ENCODE results near the gene CA12. TPM values are rescaled to one million over a fixed set of nuclear protein-coding genes. Genes with fewer than 3 reads are reported as not detected.

The CA12 gene
- total and polyA plus RNA-seq, 10 of the 15 experiments (the other 5 are each of a cell fraction or from before 2014, with no cell fraction given): 0.03 to 0.10 TPM; not detected in 8

DNA sequence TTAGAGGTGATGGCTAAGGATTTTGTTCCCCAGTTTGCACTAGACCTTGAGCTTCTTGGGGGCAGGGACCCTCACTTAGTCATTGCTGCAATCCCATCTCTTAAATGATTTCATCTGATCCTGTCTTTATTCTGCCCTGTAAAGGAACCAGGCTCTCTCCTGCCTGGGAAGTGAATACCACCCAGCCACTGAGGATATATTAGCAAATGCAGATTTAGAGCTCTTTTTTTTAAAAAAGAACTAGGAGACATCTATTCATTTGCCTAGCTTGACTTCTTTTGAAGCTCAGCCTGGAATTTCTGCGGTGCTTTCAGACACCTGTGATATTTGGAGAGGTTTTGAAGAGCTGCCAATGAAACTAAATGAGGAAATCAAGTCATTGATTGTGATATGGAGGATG lies 41.8 kb downstream of the CA12 start:
- H3K79me2 ChIP-seq (ENCODE audit: control insufficient read depth, insufficient read depth, low read length): no peaks in the 10 kb centered on the region
- H4K20me1 ChIP-seq (ENCODE audit: control insufficient read depth, insufficient read depth): no peaks in the 10 kb centered on the region
- H3K36me3 ChIP-seq (ENCODE audit: control insufficient read depth in 2 of 2, insufficient read depth in 2 of 2, low read length in 1 of 2): no peaks in the 10 kb centered on the region
- no peak overlapping the region for H3K4me2 ChIP-seq (ENCODE audit: control insufficient read depth, insufficient read depth)
- no peaks in the 10 kb centered on the region for H3K4me1 ChIP-seq (ENCODE audit: control insufficient read depth, insufficient read depth, low read length)
- BruUV-seq (replicated peaks): no TSS peak
- in situ Hi-C loops (cut with MboI) (no loop called here), intact Hi-C loops (cut with micrococcal nuclease; ENCODE audit: unreplicated experiment) (no loop called here)
- no peak overlapping the region for H3K4me3 ChIP-seq
- H3K27ac ChIP-seq (ENCODE audit: control insufficient read depth, insufficient read depth): no peak overlapping the region
- TF ChIP-seq RAD51 (IDR thresholded peaks at IDR 0.05) (no peak), STAT1 (conservative IDR thresholded peaks at IDR 0.05) (no peak), TBL1XR1 (IDR thresholded peaks at IDR 0.05; ENCODE audit: low read depth, low read length) (no peak), ZNF24 (IDR thresholded peaks at IDR 0.05) (no peak), GABPA (IDR thresholded peaks at IDR 0.05; ENCODE audit: low read depth) (no peak), RBBP5 (conservative IDR thresholded peaks at IDR 0.05) (no peak), ZNF207 (IDR thresholded peaks at IDR 0.05; ENCODE audit: borderline replicate concordance) (no peak), POU2F2 (IDR thresholded peaks at IDR 0.05; ENCODE audit: borderline replicate concordance, low read depth, low read length) (no peak), KAT2A (conservative IDR thresholded peaks at IDR 0.05; ENCODE audit: control insufficient read depth, low read depth, low read length) (no peak), PKNOX1 (IDR thresholded peaks at IDR 0.05) (no peak)
- TF ChIP-seq, protein P1, sequence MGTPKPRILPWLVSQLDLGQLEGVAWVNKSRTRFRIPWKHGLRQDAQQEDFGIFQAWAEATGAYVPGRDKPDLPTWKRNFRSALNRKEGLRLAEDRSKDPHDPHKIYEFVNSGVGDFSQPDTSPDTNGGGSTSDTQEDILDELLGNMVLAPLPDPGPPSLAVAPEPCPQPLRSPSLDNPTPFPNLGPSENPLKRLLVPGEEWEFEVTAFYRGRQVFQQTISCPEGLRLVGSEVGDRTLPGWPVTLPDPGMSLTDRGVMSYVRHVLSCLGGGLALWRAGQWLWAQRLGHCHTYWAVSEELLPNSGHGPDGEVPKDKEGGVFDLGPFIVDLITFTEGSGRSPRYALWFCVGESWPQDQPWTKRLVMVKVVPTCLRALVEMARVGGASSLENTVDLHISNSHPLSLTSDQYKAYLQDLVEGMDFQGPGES (IDR thresholded peaks at IDR 0.05): no peak
- TF ChIP-seq, protein P2, sequence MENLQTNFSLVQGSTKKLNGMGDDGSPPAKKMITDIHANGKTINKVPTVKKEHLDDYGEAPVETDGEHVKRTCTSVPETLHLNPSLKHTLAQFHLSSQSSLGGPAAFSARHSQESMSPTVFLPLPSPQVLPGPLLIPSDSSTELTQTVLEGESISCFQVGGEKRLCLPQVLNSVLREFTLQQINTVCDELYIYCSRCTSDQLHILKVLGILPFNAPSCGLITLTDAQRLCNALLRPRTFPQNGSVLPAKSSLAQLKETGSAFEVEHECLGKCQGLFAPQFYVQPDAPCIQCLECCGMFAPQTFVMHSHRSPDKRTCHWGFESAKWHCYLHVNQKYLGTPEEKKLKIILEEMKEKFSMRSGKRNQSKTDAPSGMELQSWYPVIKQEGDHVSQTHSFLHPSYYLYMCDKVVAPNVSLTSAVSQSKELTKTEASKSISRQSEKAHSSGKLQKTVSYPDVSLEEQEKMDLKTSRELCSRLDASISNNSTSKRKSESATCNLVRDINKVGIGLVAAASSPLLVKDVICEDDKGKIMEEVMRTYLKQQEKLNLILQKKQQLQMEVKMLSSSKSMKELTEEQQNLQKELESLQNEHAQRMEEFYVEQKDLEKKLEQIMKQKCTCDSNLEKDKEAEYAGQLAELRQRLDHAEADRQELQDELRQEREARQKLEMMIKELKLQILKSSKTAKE (IDR thresholded peaks at IDR 0.05; ENCODE audit: low read depth, poor library complexity, severe bottlenecking): no peak
- no peaks in the 10 kb centered on the region for H3K9me3 ChIP-seq (replicated peaks; ENCODE audit: control insufficient read depth, insufficient read depth, low read length)
- FAIRE-seq: no peak
- H2AFZ ChIP-seq (ENCODE audit: control insufficient read depth, low read depth, low read length): no peak overlapping the region
- no peak for DNase-seq (ENCODE audit: low read depth, low spot score)
- WGBS (ENCODE audit: insufficient coverage, insufficient replicate concordance, low lambda C conversion rate, missing lambda C conversion rate): 0% methylated on average over 1 of the region's 1 CpG
- CTCF ChIA-PET: interaction anchor here (0.9 to 1.9 kb wide), 4 partner anchors 10 to 127 kb away, joined by 3 to 6 read pairs (median 4); no protein-coding TSS in a partner anchor
- peaks cover 0 to 1% of the 10 kb centered on the region in 2 experiments; a peak in 1 of 4 replicates for H3K27me3 ChIP-seq (replicated peaks in 1 of 2; ENCODE audit: control insufficient read depth in 2 of 2, insufficient read depth in 2 of 2, low read length in 1 of 2)
- no peak overlapping the region for H3K9ac ChIP-seq (ENCODE audit: control insufficient read depth, insufficient read depth, low read length)
- RAD21 ChIA-PET (ENCODE audit: unreplicated experiment): interaction anchor here (0.6 to 1.3 kb wide), 2 partner anchors 9 to 150 kb away, joined by 3 read pairs; no protein-coding TSS in a partner anchor
- SMC1A ChIA-PET (ENCODE audit: uncharacterized antibody, unreplicated experiment): interaction anchor here (0.7 to 2.1 kb wide), 7 partner anchors 11 to 97 kb away, joined by 3 to 7 read pairs (median 4); no protein-coding TSS in a partner anchor
- POLR2A ChIA-PET: interaction anchor here (0.5 to 1.4 kb wide), 2 partner anchors 16 to 156 kb away, joined by 3 to 4 read pairs; no protein-coding TSS in a partner anchor
- no peak for ATAC-seq
